ENCODE results near the gene HEATR3. TPM values are rescaled to one million over a fixed set of nuclear protein-coding genes. Genes with fewer than 3 reads are reported as not detected.

Gene HEATR3
- total RNA-seq, 1 experiment from 2014 or later: 28.0 TPM

DNA sequence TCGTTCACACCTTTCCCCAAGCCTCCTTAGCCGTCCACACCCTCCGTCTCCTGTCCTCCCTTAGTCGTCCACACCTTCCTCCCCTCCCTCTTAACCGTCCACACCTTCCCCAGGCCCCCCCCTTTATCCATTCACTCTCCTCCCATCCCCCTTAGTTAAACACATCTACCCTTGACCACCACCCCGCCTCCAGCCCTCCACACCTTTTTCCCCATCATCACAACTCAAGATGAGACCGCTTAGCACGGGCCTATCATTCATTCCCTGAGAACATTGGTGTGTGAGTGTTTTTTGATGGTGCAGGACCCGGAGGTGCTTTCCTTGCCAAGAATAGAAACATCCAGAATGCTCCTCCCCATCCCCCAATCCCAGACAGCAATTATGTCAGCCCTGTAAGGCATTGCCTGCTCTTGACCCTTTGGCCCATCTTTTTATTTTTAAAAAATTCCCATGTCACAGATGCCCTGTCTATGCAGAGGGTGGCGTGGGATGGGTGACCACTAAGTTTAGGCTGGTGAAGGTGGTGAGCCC, 88.7 kb downstream of the HEATR3 start:
- ChIA-PET POLR2A (no interaction called here), CTCF (interaction anchor here (1.4 kb wide), 1 partner anchor 56 kb away, joined by 7 read pairs; no protein-coding TSS in a partner anchor)
- H3K36me3 Mint-ChIP-seq: no peaks in the 10 kb centered on the region
- no peak overlapping the region for H3K27ac Mint-ChIP-seq
- peaks cover 3% of the 10 kb centered on the region; the same call in 1 of the 2 replicates for H3K27me3 Mint-ChIP-seq (ENCODE audit: low read depth)
- H3K4me1 Mint-ChIP-seq: peaks cover 21% of the 10 kb centered on the region
- H3K4me3 Mint-ChIP-seq: peak overlapping the region; percentile 81
- H3K9me3 Mint-ChIP-seq: no peaks in the 10 kb centered on the region
- TF ChIP-seq PREB (CRISPR knock-in tag; IDR thresholded peaks at IDR 0.05; ENCODE audit: borderline replicate concordance) (no peak), CREB1 (CRISPR knock-in tag; IDR thresholded peaks at IDR 0.05) (no peak), NR3C1 (CRISPR knock-in tag; conservative IDR thresholded peaks at IDR 0.05; ENCODE audit: low read depth) (no peak), MAX (CRISPR knock-in tag; IDR thresholded peaks at IDR 0.05) (no peak), NFYB (CRISPR knock-in tag; conservative IDR thresholded peaks at IDR 0.05; ENCODE audit: low read depth) (no peak), GTF2I (CRISPR knock-in tag; conservative IDR thresholded peaks at IDR 0.05) (no peak), FOXK1 (CRISPR knock-in tag; IDR thresholded peaks at IDR 0.05) (no peak), TP53 (CRISPR knock-in tag; IDR thresholded peaks at IDR 0.05) (no peak), IRF2 (CRISPR knock-in tag; IDR thresholded peaks at IDR 0.05; ENCODE audit: borderline replicate concordance, low read depth) (no peak), ELF4 (CRISPR knock-in tag; IDR thresholded peaks at IDR 0.05; ENCODE audit: low read depth) (no peak)
- TF ChIP-seq, protein P1, sequence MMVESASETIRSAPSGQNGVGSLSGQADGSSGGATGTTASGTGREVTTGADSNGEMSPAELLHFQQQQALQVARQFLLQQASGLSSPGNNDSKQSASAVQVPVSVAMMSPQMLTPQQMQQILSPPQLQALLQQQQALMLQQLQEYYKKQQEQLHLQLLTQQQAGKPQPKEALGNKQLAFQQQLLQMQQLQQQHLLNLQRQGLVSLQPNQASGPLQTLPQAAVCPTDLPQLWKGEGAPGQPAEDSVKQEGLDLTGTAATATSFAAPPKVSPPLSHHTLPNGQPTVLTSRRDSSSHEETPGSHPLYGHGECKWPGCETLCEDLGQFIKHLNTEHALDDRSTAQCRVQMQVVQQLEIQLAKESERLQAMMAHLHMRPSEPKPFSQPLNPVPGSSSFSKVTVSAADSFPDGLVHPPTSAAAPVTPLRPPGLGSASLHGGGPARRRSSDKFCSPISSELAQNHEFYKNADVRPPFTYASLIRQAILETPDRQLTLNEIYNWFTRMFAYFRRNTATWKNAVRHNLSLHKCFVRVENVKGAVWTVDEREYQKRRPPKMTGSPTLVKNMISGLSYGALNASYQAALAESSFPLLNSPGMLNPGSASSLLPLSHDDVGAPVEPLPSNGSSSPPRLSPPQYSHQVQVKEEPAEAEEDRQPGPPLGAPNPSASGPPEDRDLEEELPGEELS (CRISPR knock-in tag; IDR thresholded peaks at IDR 0.05): no peak
- TF ChIP-seq, protein P2, sequence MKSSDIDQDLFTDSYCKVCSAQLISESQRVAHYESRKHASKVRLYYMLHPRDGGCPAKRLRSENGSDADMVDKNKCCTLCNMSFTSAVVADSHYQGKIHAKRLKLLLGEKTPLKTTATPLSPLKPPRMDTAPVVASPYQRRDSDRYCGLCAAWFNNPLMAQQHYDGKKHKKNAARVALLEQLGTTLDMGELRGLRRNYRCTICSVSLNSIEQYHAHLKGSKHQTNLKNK (CRISPR knock-in tag; IDR thresholded peaks at IDR 0.05): no peak
- TF ChIP-seq, protein P3, sequence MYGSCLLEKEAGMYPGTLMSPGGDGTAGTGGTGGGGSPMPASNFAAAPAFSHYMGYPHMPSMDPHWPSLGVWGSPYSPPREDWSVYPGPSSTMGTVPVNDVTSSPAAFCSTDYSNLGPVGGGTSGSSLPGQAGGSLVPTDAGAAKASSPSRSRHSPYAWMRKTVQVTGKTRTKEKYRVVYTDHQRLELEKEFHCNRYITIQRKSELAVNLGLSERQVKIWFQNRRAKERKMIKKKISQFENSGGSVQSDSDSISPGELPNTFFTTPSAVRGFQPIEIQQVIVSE (CRISPR knock-in tag; IDR thresholded peaks at IDR 0.05; ENCODE audit: borderline replicate concordance): no peak
- TF ChIP-seq, protein P4, sequence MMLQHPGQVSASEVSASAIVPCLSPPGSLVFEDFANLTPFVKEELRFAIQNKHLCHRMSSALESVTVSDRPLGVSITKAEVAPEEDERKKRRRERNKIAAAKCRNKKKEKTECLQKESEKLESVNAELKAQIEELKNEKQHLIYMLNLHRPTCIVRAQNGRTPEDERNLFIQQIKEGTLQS (CRISPR knock-in tag; conservative IDR thresholded peaks at IDR 0.05): no peak
- TF ChIP-seq, protein P5, sequence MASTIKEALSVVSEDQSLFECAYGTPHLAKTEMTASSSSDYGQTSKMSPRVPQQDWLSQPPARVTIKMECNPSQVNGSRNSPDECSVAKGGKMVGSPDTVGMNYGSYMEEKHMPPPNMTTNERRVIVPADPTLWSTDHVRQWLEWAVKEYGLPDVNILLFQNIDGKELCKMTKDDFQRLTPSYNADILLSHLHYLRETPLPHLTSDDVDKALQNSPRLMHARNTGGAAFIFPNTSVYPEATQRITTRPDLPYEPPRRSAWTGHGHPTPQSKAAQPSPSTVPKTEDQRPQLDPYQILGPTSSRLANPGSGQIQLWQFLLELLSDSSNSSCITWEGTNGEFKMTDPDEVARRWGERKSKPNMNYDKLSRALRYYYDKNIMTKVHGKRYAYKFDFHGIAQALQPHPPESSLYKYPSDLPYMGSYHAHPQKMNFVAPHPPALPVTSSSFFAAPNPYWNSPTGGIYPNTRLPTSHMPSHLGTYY (CRISPR knock-in tag; IDR thresholded peaks at IDR 0.05): no peak
- TF ChIP-seq, protein P6, sequence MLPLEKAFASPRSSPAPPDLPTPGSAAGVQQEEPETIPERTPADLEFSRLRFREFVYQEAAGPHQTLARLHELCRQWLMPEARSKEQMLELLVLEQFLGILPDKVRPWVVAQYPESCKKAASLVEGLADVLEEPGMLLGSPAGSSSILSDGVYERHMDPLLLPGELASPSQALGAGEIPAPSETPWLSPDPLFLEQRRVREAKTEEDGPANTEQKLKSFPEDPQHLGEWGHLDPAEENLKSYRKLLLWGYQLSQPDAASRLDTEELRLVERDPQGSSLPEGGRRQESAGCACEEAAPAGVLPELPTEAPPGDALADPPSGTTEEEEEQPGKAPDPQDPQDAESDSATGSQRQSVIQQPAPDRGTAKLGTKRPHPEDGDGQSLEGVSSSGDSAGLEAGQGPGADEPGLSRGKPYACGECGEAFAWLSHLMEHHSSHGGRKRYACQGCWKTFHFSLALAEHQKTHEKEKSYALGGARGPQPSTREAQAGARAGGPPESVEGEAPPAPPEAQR (CRISPR knock-in tag; IDR thresholded peaks at IDR 0.05): no peak
- TF ChIP-seq, protein P7, sequence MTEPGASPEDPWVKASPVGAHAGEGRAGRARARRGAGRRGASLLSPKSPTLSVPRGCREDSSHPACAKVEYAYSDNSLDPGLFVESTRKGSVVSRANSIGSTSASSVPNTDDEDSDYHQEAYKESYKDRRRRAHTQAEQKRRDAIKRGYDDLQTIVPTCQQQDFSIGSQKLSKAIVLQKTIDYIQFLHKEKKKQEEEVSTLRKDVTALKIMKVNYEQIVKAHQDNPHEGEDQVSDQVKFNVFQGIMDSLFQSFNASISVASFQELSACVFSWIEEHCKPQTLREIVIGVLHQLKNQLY (CRISPR knock-in tag; IDR thresholded peaks at IDR 0.05): no peak
- TF ChIP-seq, protein P8, sequence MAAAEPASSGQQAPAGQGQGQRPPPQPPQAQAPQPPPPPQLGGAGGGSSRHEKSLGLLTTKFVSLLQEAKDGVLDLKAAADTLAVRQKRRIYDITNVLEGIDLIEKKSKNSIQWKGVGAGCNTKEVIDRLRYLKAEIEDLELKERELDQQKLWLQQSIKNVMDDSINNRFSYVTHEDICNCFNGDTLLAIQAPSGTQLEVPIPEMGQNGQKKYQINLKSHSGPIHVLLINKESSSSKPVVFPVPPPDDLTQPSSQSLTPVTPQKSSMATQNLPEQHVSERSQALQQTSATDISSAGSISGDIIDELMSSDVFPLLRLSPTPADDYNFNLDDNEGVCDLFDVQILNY (CRISPR knock-in tag; IDR thresholded peaks at IDR 0.05): no peak
- DNase-seq (ENCODE audit: low spot score) (no peak), ATAC-seq (no peak)
